Omental fat pad (tissue), 4 donors: ENCODE data around the gene NPDC1. TPM values are rescaled to one million over a fixed set of nuclear protein-coding genes. Genes with fewer than 3 reads are reported as not detected.

Experiments used
- ATAC-seq: fragments of 150-250 bp; one replicate; pipeline ENCODE4 v1.9.1; 2016; ENCODE audit warnings: mild to moderate bottlenecking, moderate library complexity; ENCODE audit not compliant: low FRiP score
- DNase-seq: peaks from one replicate; pipeline ENCODE4 v3.0.0-alpha.2; 2019; ENCODE audit warnings: low spot score
- CTCF ChIP-seq, 3 donors: fragments of 450-650 bp; IDR thresholded peaks; one replicate each; pipeline ENCODE4 v1.5.1; 2016 to 2017; ENCODE audit warnings: antibody characterized with exemption in 3 of 3, mild to moderate bottlenecking in 3 of 3, moderate library complexity in 2 of 3
- total RNA-seq, 4 donors: library from RNA; depleted of rRNA; stranded (reverse); fragments of >200 nt; gene quantifications; one replicate each; pipeline ENCODE4 v1.1.0, GENCODE V29; 2016

Gene NPDC1
- total RNA-seq, 4 donors from 2014 or later: 37.2 to 70.5 (median 58.5) TPM

GRCh38 chr9:137021979-137022661 is 23.9 kb downstream of the NPDC1 start:
- DNase-seq: no peak
- no peak for TF ChIP-seq CTCF (IDR thresholded peaks at IDR 0.05)
- ATAC-seq: no peak

- DNase-seq (no peak), ATAC-seq (no peak)
- TF ChIP-seq CTCF (IDR thresholded peaks at IDR 0.05): no peak
These were observed 24.4 kb downstream of the NPDC1 start for GRCh38 chr9:137021568-137021978.

GRCh38 chr9:137020771-137021567 is 25.0 kb downstream of the NPDC1 start:
- DNase-seq (no peak), ATAC-seq (no peak)
- no peak for TF ChIP-seq CTCF (IDR thresholded peaks at IDR 0.05)

GRCh38 chr9:137019891-137020683 is 25.9 kb downstream of the NPDC1 start:
- DNase-seq: no peak
- no peak for TF ChIP-seq CTCF (IDR thresholded peaks at IDR 0.05)
- ATAC-seq: no peak

GRCh38 chr9:137018761-137019559 is 27.0 kb downstream of the NPDC1 start:
- TF ChIP-seq CTCF (IDR thresholded peaks at IDR 0.05): no peak
- DNase-seq (no peak), ATAC-seq (no peak)

- no peak for DNase-seq
These were observed 28.0 kb downstream of the NPDC1 start for GRCh38 chr9:137017791-137018497.

More at GRCh38 chr9:137017791-137018497, 28.0 kb downstream of the NPDC1 start:
- ATAC-seq: no peak
- no peak for TF ChIP-seq CTCF (IDR thresholded peaks at IDR 0.05)
